Measurements from ENCODE around the gene RGS5. TPM values are rescaled to one million over a fixed set of nuclear protein-coding genes. Genes with fewer than 3 reads are reported as not detected.
"Not testable (repeated sequence)": the region's sequence is repeated elsewhere in the genome, so short reads cannot be mapped to it uniquely, and the experiment has no call there.

Gene RGS5
- total RNA-seq (2014; rRNA removed; shearing (Covaris generic)) = 0.68 TPM in 1 of 2 replicates, not detected in the other

- DNase-seq (ENCODE audit: low spot score) = no peak
These were observed at the start of gene RGS5 for GRCh38 chr1:163202833-163203451. Gene RGS5 (minus strand): TSS chr1:163202916. CDS start chr1:163202835, 81 bp downstream.

- DNase-seq (ENCODE audit: low spot score) = no peak
These were observed 47.8 kb upstream of the RGS5 start for GRCh38 chr1:163250382-163250974.

GRCh38 chr1:163248064-163248463 lies 45.3 kb upstream of the RGS5 start:
- no peak for DNase-seq (ENCODE audit: low spot score)

GRCh38 chr1:163244648-163245047 lies 41.9 kb upstream of the RGS5 start:
- DNase-seq (ENCODE audit: low spot score) = not testable (repeated sequence)

GRCh38 chr1:163241746-163242145 lies 39.0 kb upstream of the RGS5 start:
- no peak for DNase-seq (ENCODE audit: low spot score)

- no peak for DNase-seq (ENCODE audit: low spot score)
These were observed 38.0 kb upstream of the RGS5 start for GRCh38 chr1:163240705-163241104.

- DNase-seq (ENCODE audit: low spot score) = not testable (repeated sequence)
These were observed 30.9 kb upstream of the RGS5 start for GRCh38 chr1:163233643-163234042.

GRCh38 chr1:163231385-163231784 lies 28.7 kb upstream of the RGS5 start:
- DNase-seq (ENCODE audit: low spot score) = peak; percentile 11

- no peak for DNase-seq (ENCODE audit: low spot score)
These were observed 28.1 kb upstream of the RGS5 start for GRCh38 chr1:163230827-163231226.

- DNase-seq (ENCODE audit: low spot score) = not testable (repeated sequence)
These were observed 25.6 kb upstream of the RGS5 start for GRCh38 chr1:163228271-163228670.

- DNase-seq (ENCODE audit: low spot score) = no peak
These were observed 24.4 kb upstream of the RGS5 start for GRCh38 chr1:163227126-163227525.

GRCh38 chr1:163213626-163214025 lies 10.9 kb upstream of the RGS5 start:
- no peak for DNase-seq (ENCODE audit: low spot score)

- no peak for DNase-seq (ENCODE audit: low spot score)
These were observed 9.0 kb upstream of the RGS5 start for GRCh38 chr1:163211667-163212066.

GRCh38 chr1:163205513-163205912 lies 2.8 kb upstream of the RGS5 start:
- DNase-seq (ENCODE audit: low spot score) = no peak

GRCh38 chr1:163203561-163203960 lies 845 bp upstream of the RGS5 start:
- DNase-seq (ENCODE audit: low spot score) = no peak

GRCh38 chr1:163201906-163202305 lies 810 bp downstream of the RGS5 start:
- no peak for DNase-seq (ENCODE audit: low spot score)

GRCh38 chr1:163197022-163197421 lies 5.7 kb downstream of the RGS5 start:
- DNase-seq (ENCODE audit: low spot score) = no peak

GRCh38 chr1:163196449-163196787 lies 6.3 kb downstream of the RGS5 start:
- DNase-seq (ENCODE audit: low spot score) = no peak

GRCh38 chr1:163195728-163196448 lies 6.8 kb downstream of the RGS5 start:
- DNase-seq (ENCODE audit: low spot score) = no peak

- DNase-seq (ENCODE audit: low spot score) = no peak
These were observed 11.4 kb downstream of the RGS5 start for GRCh38 chr1:163191301-163191700.

- DNase-seq (ENCODE audit: low spot score) = no peak
These were observed 13.8 kb downstream of the RGS5 start for GRCh38 chr1:163188947-163189346.

GRCh38 chr1:163187849-163188248 lies 14.9 kb downstream of the RGS5 start:
- no peak for DNase-seq (ENCODE audit: low spot score)

GRCh38 chr1:163186862-163187261 lies 15.9 kb downstream of the RGS5 start:
- no peak for DNase-seq (ENCODE audit: low spot score)

All from H4 (cell line).